Hepatic stellate cell (primary cell): ENCODE results near the gene ICAM1.
A peak's percentile ranks its signal among the peaks of the same experiment; 100 is the strongest.

Experiments
- DNase-seq: peaks from one replicate; pipeline ENCODE4 v3.0.0; 2011; ENCODE audit warnings: low spot score

ICAM1 gene

DNA sequence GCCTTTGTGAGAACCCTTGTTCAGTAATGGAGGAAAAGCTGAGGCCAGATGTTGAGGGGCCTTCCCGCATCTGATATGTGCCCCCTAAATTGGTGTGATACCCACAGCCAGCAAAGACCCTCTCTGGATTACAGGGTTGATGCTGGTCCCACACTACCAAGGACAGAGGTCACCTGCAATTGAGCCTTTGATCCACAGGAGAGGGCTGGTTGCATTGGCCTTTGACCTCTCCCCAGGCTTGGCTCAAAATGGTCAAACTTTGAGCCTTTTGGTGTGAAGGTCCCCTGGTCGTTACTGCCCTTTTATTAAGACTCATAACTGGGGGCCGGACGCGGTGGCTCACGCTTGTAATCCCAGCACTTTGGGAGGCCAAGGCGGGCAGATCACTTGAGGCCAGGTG is 27.3 kb upstream of the ICAM1 start:
- DNase-seq = no peak

DNA sequence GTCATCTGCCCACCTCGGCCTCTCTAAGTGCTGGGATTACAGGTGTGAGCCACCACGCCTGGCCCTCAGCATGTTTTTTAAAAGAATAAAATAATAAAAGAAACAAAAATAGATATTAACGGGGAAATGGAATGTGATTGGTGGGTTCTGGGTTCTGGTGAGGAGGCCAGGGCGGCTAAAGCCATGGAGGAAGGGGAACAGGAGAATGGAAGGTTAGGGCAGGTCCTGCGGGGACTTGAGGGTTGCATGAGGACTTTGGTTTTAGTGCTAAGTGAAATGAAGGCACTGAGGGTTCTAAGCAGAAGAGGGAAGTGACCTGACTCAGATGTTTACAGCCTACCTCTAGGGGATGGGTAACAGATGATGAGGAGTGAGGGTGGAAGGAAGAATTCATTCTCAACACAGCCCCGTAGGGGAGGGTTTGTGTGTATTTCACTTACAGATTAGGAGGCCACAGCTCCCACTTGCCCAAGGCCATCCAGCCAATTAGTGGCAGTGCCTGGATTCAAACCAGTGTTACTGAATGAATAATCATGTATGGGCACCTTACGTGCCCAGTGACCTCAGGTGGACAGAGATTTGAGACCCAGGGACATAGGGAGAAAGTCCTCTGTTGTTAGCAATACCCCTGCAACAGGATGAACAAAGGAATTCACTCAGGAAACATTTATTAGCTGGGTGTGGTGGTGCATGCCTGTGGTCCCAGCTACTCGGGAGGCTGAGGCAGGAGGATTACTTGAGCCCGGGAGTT is 25.6 kb upstream of the ICAM1 start:
- DNase-seq = no peak

DNA sequence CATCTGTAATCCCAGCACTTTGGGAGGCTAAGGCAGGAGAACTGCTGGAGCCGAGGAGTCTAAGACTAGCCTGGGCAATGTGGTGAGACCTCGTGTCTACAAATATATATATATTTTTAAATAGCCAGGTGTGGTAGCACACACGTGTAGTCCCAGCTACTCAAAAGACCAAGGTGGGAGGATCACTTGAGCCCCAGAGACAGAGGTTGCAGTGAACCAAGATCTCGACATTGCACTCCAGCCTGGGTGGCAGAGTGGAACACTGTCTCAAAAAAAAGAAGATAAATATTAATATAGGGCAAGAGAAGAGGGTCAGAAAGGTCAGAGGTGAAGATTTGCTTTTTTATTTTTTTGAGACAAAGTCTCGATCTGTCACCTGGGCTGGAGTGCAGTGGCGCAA is 24.4 kb upstream of the ICAM1 start:
- no peak for DNase-seq

DNA sequence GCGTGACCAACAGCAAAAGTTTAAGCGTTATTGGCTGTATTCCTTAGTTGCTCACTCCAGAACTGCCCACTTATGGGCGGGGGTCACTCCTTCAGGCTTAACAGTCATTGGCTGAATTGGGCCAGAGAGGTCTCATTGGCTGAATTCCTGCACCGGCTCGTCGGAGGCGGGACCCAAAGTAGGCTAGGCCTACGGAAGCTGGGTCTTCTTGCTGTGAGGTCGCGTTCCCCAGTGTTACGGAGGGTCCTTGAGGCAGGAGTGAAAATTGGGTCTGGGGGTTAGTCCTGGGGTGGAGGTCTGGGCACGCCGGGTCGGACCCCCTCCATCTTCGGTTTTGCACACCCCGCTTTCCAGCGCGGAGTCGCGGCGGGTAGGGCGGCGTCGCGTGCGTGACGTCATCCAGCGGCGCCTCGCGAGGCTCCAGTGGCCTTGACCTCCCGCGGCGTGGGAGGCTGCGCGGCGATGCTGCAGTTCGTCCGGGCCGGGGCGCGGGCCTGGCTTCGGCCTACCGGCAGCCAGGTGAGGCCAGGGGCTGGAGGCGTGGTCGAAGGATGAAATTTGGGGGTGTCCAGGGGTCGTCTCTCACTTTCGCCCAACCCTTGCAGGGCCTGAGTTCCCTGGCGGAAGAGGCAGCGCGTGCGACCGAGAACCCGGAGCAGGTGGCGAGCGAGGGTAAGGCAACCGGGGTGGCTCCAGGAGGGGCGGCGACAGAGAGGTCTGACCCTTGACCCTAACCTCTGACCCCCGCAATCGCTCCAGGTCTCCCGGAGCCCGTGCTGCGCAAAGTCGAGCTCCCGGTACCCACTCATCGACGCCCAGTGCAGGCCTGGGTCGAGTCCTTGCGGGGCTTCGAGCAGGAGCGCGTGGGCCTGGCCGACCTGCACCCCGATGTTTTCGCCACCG is 18.9 kb upstream of the ICAM1 start, which contains the start of gene MRPL4:
TSS of gene MRPL4 (plus strand) at position 423 of the 903 bp plus-strand sequence. CDS start at position 463, 40 bp downstream.
- peak; percentile 99 for DNase-seq

DNA sequence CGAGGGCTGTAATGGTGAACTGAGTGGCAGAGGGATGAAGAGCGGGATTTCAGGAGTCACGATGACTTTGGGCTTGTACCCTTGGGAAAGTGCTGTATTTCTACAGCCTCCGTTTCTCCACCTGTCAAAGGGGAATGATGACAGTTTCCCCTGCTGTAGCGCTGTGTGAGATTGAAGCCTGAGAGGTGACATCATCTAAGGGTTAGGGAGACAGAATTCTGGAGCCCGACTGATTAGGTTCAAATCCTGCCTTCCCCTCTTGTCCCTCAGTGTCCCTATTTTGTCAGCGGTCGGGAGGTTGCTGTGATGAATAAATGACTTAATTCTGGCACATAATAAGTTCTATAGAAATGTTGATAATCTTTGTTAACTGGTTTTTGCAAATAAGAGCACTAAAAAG is 18.2 kb upstream of the ICAM1 start:
- DNase-seq = no peak

DNA sequence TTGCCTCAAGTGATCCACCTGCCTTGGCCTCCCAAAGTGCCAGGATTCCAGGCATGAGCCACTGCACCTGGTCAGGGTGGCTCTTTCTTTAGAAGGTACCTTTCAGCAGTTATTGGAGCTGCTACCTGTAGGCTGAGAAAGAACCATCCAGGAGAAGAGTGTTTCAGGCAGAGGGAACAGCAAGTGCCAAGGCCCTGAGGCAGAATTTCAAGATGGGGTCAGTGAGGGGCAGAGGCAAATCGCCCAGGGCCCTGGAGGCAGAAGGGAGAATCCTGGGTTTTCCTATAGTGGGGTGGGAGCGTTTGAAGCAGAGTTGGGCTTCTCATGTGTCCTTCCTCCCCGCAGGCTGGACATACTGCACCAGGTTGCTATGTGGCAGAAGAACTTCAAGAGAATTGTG is 16.7 kb upstream of the ICAM1 start:
- no peak for DNase-seq

DNA sequence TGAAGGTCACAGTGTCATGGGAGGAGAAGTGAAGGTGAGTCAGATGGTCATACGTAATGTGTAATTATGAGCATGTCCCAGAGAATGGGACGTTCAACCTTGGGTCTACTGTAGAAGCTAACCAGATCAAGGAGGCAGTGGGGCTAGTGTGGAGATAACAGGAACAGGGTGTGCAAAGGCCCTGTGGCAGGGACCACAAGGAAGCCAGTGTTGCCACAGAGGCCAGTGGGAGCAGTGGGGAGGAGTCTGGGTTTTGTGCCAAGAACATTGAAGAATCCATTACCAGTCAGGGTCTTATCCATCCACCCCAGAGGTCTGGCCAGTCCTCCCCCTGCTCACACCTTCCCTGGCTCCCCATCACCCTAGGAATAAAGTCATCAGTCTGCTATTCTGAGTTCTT is 15.6 kb upstream of the ICAM1 start:
- no peak for DNase-seq

DNA sequence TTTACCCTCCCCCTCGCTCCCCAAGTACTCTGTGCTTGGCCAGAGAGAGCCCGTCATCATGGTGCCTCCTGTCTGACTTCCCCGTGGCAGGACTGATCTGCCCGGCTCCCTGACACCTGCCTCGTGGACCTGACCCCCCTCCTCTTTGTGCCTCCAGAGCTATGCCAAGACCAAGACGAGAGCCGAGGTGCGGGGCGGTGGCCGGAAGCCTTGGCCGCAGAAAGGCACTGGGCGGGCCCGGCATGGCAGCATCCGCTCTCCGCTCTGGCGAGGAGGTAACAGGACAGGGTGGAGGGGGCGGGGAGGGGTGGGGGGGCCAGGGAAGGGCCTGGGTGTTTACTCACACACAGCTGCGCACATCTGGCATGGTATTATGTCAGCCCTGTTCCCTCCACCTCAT is 14.4 kb upstream of the ICAM1 start:
- no peak for DNase-seq

DNA sequence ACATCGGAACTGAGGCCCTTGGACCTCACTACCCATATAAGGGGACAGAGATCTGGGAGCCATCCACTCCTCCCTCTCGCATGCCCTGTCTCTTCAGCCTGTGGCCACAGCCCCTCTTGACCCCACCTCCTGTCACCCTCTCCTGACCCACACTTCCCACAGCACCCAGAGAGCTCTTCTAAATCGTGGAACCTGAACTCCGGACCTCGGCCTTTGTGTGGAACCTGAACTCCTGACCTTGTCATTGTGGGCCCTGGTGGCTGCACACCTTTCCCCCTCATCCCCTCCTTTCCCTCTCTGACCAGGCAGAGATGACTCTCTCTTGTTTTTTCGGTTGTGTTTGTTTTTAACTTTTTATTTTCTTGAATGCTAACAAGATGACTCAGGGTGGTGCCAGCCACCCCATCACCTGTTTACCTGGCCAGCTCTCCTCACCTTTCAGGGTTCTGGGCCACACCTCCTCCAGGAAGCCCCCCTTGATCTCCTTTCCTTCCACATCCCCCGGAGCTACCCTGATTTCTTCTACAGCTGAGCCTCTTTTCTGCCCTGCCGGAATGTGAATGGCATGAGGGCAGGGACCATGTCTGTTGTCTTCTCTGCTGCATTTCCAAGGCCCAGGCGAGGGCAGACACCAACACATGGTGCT is 13.8 kb upstream of the ICAM1 start:
- DNase-seq = no peak

DNA sequence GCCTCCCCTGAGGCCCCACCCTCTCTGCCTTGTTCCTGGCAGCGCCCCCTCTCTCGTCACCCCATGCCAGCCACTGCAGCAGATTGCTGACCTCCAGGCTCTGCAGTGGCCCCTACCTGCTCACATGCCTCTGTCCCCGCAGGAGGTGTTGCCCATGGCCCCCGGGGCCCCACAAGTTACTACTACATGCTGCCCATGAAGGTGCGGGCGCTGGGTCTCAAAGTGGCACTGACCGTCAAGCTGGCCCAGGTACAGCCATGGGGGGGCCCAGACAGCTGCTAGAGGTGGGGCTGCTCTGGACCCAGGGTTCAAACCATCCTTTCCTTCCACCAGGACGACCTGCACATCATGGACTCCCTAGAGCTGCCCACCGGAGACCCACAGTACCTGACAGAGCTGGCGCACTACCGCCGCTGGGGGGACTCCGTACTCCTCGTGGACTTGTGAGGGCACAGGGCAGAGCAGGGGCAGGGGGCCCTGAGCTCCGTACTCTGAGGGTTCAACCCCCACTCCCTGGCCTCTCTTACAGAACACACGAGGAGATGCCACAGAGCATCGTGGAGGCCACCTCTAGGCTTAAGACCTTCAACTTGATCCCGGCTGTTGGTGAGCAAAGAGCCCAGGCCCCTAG is 12.7 kb upstream of the ICAM1 start:
- DNase-seq = no peak

DNA sequence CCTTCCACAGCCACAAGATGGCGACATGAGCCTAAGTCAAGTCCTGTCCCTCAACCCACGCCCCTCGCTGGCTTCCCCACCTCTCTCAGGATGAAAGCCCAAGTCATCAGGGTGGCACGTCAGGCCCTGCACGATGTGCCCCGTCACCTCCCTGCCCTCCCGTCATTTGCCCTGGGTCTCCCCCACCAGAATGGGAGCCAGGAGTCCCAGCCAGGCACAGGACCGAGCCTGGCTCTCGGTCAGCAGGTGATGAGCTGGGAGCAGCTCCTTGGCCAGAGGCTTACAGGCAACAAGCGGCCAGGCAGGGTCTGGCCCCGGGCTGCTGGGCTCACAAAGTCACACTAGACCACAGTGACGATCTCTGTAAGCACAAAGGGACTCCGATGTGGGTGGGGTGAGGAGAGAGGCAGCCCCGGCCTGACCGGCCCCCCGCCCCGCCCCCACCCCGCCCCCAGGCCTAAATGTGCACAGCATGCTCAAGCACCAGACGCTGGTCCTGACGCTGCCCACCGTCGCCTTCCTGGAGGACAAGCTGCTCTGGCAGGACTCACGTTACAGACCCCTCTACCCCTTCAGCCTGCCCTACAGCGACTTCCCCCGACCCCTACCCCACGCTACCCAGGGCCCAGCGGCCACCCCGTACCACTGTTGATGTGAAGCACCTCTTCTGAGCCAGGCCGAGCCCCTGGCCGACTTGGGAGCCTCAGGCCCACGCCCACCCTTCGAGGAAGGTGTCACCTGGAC is 11.6 kb upstream of the ICAM1 start:
- peak; percentile 61 for DNase-seq

DNA sequence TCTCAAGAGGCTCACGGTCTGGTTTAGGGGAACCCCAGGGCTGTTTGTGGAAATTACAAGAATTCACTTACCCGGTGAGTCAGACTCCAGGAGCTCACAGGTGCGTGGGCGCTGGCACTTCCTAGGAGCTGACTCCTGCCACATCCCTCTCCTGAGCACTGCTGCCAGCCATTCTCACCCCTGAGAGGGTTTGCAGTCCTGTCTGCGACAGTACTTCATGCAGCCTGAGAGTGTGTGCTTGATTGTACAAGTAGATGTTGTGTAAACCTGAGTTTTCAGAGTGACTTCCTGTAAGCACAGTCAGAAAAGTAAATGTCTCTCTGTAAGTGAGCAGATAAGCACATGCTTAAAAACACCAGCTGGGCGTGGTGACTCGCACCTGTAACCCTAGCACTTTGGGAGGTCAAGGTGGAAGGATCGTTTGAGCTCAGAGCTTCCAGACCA is 10.8 kb upstream of the ICAM1 start:
- no peak for DNase-seq

DNA sequence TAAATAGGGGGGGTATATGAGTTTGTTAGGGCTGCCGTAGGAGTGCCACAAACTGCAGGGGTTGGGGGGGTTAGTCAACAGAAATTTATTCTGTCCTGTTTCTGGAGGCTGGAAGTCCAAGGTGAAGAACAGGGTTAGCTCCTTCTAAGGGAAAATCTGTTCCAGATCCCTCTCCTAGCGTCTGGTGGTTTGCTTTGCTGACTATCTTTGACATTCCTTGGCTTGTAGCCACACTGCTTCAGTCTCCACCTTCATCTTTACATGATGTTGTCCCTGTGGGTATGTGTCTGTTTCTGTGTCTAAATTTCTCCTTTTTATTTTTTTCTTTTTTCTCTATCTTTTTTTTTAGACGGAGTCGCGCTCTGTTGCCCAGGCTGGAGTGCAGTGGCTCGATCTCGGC is 8.1 kb upstream of the ICAM1 start:
- no peak for DNase-seq

DNA sequence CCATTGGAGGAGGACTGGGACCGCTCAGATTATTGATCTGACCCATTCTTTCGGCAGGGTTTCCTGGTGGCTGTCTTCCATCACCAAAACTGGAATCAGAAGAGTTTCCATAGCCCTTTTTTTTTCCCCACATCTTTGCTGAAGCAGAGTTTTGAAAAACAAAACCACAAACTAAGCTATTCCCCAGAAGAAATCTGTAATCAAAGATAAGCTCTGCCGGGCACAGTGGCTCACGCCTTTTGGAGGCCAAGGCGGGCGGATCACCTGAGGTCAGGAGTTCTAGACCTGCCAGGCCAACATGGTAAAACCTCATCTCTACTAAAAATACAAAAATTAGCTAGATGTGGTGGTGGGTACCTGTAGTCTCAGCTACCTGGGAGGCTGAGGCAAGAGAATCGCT is 4.2 kb upstream of the ICAM1 start:
- no peak for DNase-seq

DNA sequence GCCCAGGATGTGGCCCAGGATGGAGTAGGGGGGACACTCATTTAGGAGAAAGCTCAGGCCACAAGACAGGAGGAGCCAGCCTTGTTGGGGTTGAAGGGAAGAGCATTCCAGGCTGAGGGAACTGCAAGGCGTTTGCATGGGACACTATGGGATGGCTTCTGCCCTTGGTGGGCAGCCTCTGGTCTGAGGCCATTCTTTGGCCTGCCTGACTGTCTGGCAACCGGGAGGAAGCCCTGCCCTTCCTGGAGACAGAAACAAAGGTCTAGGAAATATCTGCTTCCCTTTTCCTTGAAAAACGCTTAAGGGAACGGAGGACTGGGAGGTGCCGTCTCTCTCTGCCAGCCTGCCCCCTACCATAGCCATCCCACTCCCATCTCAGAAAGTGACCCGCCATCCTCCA is 2.8 kb upstream of the ICAM1 start:
- DNase-seq = no peak

DNA sequence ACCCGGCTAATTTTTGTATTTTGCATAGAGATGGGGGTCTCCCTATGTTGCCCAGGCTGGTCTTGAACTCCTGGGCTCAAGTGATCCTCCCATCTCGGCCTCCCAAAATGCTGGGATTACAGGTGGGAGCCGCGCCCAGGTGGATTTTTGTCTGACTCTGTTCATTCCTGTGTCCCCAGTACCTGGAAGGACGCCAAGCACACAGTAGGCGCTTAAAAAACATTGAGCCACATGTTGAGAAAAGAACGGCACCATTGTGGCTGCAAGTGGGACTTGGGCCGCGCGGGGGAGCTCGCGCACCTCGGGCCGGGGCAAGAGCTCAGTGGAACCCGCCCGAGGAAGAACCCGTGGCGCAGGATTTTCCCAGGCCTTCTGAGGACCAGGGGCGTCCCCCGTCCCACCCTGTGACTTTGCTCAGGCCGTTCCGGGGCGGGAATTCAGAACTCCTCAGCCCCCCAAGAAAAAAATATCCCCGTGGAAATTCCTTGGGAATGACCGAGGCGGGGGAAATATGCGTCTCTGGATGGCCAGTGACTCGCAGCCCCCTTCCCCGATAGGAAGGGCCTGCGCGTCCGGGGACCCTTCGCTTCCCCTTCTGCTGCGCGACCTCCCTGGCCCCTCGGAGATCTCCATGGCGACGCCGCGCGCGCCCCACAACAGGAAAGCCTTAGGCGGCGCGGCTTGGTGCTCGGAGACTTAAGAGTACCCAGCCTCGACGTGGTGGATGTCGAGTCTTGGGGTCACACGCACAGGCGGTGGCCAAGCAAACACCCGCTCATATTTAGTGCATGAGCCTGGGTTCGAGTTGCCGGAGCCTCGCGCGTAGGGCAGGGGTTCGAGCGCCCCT is 1.4 kb upstream of the ICAM1 start:
- peak; percentile 83 for DNase-seq

DNA sequence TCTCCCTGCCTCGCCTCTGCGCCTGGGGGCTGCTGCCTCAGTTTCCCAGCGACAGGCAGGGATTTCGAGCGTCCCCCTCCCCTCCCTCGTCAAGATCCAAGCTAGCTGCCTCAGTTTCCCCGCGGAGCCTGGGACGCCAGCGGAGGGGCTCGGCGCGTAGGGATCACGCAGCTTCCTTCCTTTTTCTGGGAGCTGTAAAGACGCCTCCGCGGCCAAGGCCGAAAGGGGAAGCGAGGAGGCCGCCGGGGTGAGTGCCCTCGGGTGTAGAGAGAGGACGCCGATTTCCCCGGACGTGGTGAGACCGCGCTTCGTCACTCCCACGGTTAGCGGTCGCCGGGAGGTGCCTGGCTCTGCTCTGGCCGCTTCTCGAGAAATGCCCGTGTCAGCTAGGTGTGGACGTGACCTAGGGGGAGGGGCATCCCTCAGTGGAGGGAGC is 722 bp upstream of the ICAM1 start:
- DNase-seq = peak; percentile 36

DNA sequence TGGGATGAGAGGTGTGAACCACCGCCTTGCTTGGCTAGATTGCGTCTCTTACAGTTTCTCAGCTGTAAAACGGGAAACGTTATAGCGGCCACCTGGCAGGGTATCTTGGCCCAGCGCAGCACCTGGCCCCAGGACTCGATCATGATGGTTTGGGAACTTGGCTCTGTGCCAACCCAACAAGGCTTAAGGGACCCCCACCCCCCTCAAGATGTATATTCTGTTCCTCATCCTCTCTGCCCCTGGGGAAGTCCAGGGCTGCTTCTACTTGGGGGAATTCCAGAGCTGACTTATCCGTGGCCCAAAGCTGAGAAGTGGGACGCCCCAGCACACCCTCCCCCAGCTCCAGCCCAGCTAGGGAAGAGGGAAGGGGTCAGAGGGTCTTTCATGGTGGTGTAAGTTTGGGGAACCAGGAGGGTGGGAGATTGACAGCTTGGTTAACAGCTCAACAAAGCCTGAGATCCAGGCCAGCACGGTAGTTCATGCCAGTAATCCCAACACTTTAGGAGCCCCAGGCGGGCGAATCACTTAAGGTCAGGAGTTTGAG is 695 bp downstream of the ICAM1 start:
- DNase-seq = peak; percentile 23

DNA sequence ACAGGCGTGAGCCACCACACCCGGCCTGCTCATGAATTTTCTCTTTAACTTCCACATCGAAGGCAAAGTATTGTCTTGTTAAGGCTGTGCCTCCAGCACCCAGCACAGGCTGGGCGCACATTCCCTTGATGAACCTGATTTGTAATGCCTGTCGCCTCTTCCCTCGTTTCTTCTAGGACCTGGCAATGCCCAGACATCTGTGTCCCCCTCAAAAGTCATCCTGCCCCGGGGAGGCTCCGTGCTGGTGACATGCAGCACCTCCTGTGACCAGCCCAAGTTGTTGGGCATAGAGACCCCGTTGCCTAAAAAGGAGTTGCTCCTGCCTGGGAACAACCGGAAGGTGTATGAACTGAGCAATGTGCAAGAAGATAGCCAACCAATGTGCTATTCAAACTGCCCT is 3.7 kb downstream of the ICAM1 start:
- no peak for DNase-seq
